Left ventricle myocardium inferior (tissue), 1 donor: ENCODE data around the gene ARHGAP26. TPM values are rescaled to one million over a fixed set of nuclear protein-coding genes. Genes with fewer than 3 reads are reported as not detected.

Experiments used
- DNase-seq: peaks from one replicate; pipeline ENCODE4 v3.0.0-alpha.2; 2020
- H3K27ac ChIP-seq: fragments of 200-600 bp; replicated peaks from 2 replicates; pipeline ENCODE4 v1.8.0; 2021
- H3K27me3 ChIP-seq: fragments of 200-600 bp; 2 replicates; pipeline ENCODE4 v1.8.0; 2021; ENCODE audit warnings: low read depth
- H3K36me3 ChIP-seq: fragments of 200-600 bp; 2 replicates; pipeline ENCODE4 v1.8.0; 2021
- H3K4me1 ChIP-seq: fragments of 200-600 bp; 2 replicates; pipeline ENCODE4 v1.8.0; 2021
- H3K4me3 ChIP-seq: fragments of 200-600 bp; 2 replicates; pipeline ENCODE4 v1.8.0; 2021; ENCODE audit warnings: mild to moderate bottlenecking, moderate library complexity
- H3K9me3 ChIP-seq: fragments of 200-600 bp; replicated peaks from 2 replicates; pipeline ENCODE4 v1.8.0; 2021
- intact Hi-C: fragments of 100-400 bp; cut with micrococcal nuclease; formaldehyde crosslinking; loops from one replicate; pipeline ENCODE4 v1.11.0; 2022
- total RNA-seq: library from RNA; stranded (reverse); fragmentation: NEBNext Ultra II Directional; extraction: Animal tissue kit (Norgen Biotek cat#: 25700); gene quantifications from one replicate; pipeline ENCODE4 v1.2.1, GENCODE V29; 2021
- TF ChIP-seq, protein P1 (sequence below): fragments of 200-600 bp; IDR thresholded peaks from 2 replicates; pipeline ENCODE4 v1.8.0; 2021; ENCODE audit warnings: antibody characterized with exemption, mild to moderate bottlenecking, borderline replicate concordance
- donor health status: DM: no; HTN: yes; CAD: no; lungs with severe emphysema.

Gene ARHGAP26
- total RNA-seq, 1 donor from 2014 or later, result 35.7 TPM

DNA sequence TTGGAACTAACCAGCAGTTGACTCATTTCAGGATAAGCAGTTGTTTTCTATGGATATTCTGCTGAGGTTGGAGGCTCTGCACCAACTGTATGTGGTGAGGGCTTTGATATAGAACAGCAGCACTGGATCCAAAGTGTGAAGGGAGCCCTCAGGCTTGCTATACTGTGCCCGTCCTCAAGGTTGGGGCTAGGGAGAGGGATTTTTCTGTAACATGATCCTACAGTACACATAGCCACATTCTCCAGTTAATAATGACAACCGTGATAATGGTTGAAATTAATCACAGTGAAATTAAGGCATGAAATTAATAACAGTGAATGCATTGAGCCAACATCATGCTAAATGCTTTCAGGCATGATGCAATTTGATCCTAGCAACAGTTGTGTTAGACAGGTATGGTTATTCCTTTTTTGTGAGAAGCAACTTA lies 36.7 kb downstream of the ARHGAP26 start:
- DNase-seq, result no peak
- no peaks in the 10 kb centered on the region for H3K27me3 ChIP-seq
- TF ChIP-seq, protein P1, sequence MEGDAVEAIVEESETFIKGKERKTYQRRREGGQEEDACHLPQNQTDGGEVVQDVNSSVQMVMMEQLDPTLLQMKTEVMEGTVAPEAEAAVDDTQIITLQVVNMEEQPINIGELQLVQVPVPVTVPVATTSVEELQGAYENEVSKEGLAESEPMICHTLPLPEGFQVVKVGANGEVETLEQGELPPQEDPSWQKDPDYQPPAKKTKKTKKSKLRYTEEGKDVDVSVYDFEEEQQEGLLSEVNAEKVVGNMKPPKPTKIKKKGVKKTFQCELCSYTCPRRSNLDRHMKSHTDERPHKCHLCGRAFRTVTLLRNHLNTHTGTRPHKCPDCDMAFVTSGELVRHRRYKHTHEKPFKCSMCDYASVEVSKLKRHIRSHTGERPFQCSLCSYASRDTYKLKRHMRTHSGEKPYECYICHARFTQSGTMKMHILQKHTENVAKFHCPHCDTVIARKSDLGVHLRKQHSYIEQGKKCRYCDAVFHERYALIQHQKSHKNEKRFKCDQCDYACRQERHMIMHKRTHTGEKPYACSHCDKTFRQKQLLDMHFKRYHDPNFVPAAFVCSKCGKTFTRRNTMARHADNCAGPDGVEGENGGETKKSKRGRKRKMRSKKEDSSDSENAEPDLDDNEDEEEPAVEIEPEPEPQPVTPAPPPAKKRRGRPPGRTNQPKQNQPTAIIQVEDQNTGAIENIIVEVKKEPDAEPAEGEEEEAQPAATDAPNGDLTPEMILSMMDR, result no peak
- H3K27ac ChIP-seq, result peak overlapping the region; percentile 83
- H3K4me1 ChIP-seq, result peaks cover 88% of the 10 kb centered on the region
- intact Hi-C loops, result no loop called here
- no peaks in the 10 kb centered on the region for H3K9me3 ChIP-seq
- no peak overlapping the region for H3K4me3 ChIP-seq
- no peaks in the 10 kb centered on the region for H3K36me3 ChIP-seq

DNA sequence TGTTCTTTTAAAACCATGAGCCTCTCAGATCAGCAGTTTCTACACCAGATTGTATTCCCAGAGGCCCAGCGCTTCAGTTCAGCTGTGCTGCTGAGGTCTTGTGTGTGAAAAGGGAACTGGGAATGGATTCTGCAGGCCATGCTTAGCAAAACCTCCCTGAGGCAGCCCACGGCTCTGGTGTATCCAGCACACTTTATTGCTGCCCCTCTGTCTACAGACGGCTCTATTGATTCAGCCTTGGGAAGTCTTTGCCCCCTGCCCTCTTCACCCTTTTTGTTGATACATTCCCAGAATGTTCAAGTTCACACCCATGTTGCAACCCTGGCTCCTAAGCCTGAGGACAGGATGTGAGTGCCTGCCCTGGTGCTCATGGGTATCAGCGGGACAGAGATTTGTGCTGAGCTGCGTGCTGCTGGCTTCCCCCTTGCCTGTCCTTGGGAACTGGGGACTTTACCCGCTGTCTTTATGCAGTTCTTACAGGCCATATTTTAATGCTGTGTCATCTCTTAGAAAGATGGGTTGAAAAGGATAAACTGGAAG lies 37.3 kb downstream of the ARHGAP26 start:
- Histone ChIP-seq H3K36me3 (no peaks in the 10 kb centered on the region), H3K27me3 (no peaks in the 10 kb centered on the region), H3K4me1 (peaks cover 88% of the 10 kb centered on the region), H3K27ac (peak overlapping the region; percentile 83), H3K9me3 (no peaks in the 10 kb centered on the region), H3K4me3 (no peak overlapping the region)
- TF ChIP-seq, protein P1, result no peak
- DNase-seq, result peak; percentile 45
- intact Hi-C loops, result no loop called here

DNA sequence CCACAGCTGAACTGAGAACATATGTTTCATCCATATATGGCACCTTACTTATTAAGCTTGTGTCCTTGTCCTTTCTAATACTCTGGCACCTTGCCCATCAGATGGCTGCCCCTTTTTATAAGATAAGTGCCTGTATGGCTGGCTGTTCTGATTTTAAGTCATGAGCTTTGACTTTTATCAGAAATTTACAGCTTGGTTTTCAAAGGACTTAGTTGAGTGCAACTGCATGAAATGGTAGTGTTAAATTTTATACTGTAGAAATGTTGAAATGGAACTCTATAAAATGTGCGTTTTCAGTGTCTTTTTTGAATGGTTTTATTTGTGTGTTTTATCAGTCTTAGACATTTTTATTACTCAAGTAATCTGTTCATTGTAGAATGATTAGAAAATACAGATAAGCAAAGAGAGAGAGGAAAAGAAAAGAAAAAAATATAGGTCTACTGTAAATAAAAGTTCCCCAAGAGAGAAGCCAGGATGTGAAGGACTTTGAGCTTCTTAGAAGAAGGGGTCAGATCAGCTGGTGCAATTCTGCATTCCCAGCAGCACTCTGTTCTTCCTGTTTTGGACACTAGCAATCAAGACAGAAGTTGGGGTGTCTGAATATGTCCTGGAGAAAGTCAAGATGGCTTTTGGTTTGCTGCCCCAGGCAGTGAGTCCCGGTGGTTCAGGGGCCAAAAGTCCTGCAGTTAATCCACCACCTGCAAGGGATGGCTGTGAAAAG lies 38.9 kb downstream of the ARHGAP26 start:
- H3K9me3 ChIP-seq, result no peaks in the 10 kb centered on the region
- intact Hi-C loops, result no loop called here
- no peak for DNase-seq

DNA sequence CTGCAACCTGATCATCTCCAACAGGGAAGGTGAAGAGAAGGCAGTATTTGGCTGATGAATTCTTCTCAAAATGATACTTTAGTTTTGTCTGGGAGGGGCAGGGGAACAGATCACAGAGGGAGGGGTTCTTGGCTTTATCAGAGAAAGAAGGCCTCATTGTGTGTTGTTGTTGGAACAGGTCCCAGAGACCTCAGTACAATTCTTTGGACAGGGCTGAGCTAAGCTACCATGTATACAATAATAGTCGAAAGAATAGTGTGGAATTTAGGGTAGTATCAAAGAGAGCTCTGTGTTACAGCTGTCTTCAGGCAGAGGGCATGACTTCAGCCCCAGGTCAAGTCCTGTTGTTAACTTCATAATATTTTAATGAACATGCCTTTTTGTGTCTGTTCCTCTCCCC lies 39.9 kb downstream of the ARHGAP26 start:
- Histone ChIP-seq H3K27ac (peak overlapping the region; percentile 83), H3K4me1 (peaks cover 93% of the 10 kb centered on the region), H3K4me3 (no peak overlapping the region), H3K27me3 (no peaks in the 10 kb centered on the region), H3K36me3 (no peaks in the 10 kb centered on the region), H3K9me3 (no peaks in the 10 kb centered on the region)
- intact Hi-C loops, result loop anchor here (5.0 kb wide), 1 partner anchor 38 kb away; the partner anchor contains the start of gene ARHGAP26
- DNase-seq, result no peak
- TF ChIP-seq, protein P1, result no peak

More for the DNA sequence above, 38.9 kb downstream of the ARHGAP26 start:
- Histone ChIP-seq H3K36me3 (no peaks in the 10 kb centered on the region), H3K27ac (peak overlapping the region; percentile 83), H3K4me1 (peaks cover 88% of the 10 kb centered on the region), H3K4me3 (no peak overlapping the region), H3K27me3 (no peaks in the 10 kb centered on the region)
- TF ChIP-seq, protein P1, result no peak

DNA sequence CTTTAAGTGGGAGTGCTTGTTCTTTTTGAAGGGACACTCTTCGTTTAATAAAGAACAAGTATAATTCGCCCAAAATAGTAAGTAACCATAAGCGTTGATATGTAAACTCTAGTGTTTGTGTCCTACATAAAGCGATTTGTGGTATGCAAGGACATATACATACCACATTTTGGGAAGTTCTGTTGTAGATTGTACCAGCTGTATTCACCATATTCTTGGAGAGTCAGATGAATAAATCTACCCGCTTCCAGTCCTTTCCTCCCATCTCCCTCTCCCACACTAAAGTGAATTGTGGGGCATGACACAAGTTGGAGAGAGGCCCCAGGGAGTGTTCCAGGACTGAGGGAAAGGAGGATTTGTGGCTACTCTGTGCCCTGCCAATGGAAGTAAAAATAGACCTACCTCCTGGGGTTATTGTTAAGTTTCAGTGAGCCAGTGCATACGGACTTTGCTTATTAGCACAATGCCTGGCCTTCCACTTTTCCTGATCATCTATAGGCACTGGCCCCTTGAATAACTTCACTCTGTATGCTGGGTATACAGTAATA lies 40.6 kb downstream of the ARHGAP26 start:
- intact Hi-C loops, result loop anchor here (5.0 kb wide), 1 partner anchor 39 kb away; the partner anchor contains the start of gene ARHGAP26

More for the DNA sequence above, 40.6 kb downstream of the ARHGAP26 start:
- TF ChIP-seq, protein P1, result no peak
- H3K4me1 ChIP-seq, result peaks cover 97% of the 10 kb centered on the region
- H3K9me3 ChIP-seq, result no peaks in the 10 kb centered on the region
- H3K36me3 ChIP-seq, result no peaks in the 10 kb centered on the region
- peak overlapping the region; percentile 83 for H3K27ac ChIP-seq
- H3K27me3 ChIP-seq, result no peaks in the 10 kb centered on the region
- H3K4me3 ChIP-seq, result no peak overlapping the region
- no peak for DNase-seq
